SKM-1 treated with dmso at 0.1 percent for 144 hours (cell line): ENCODE measurements around the gene KIF9.
"Not testable (repeated sequence)": the region's sequence is repeated elsewhere in the genome, so short reads cannot be mapped to it uniquely, and the experiment has no call there.

Experiments
- DNase-seq: peaks from one replicate; lab custom pipeline; 2025; ENCODE audit not compliant: unreplicated experiment; lab: John Stamatoyannopoulos, UW

KIF9 gene

GRCh38 chr3:47295322-47295721 is 12.7 kb upstream of the KIF9 start:
- no peak for DNase-seq

GRCh38 chr3:47294392-47294791 is 11.8 kb upstream of the KIF9 start:
- no peak for DNase-seq

GRCh38 chr3:47293822-47294221 is 11.2 kb upstream of the KIF9 start:
- DNase-seq: no peak

- DNase-seq: not testable (repeated sequence)
Observed at GRCh38 chr3:47291754-47292420, 9.3 kb upstream of the KIF9 start.

- no peak for DNase-seq
Observed at GRCh38 chr3:47291158-47291753, 8.7 kb upstream of the KIF9 start.

GRCh38 chr3:47288966-47289910 is 6.6 kb upstream of the KIF9 start:
- peak; percentile 38 for DNase-seq

GRCh38 chr3:47283591-47284364 is 1.2 kb upstream of the KIF9 start:
- no peak for DNase-seq

- no peak for DNase-seq
Observed at GRCh38 chr3:47283193-47283537, 566 bp upstream of the KIF9 start.

- no peak for DNase-seq
Observed at GRCh38 chr3:47280519-47280918, 2.1 kb downstream of the KIF9 start.

GRCh38 chr3:47276558-47276957 is 6.0 kb downstream of the KIF9 start:
- no peak for DNase-seq

- DNase-seq: no peak
Observed at GRCh38 chr3:47274652-47275051, 7.9 kb downstream of the KIF9 start.

GRCh38 chr3:47273564-47273963 is 9.0 kb downstream of the KIF9 start:
- no peak for DNase-seq

- no peak for DNase-seq
Observed at GRCh38 chr3:47270526-47270925, 12.1 kb downstream of the KIF9 start.

- DNase-seq: no peak
Observed at GRCh38 chr3:47267490-47267824, 15.1 kb downstream of the KIF9 start.

GRCh38 chr3:47266709-47267489 is 15.7 kb downstream of the KIF9 start:
- DNase-seq: peak; percentile 78

- no peak for DNase-seq
Observed at GRCh38 chr3:47265725-47266428, 16.7 kb downstream of the KIF9 start.

- DNase-seq: no peak
Observed at GRCh38 chr3:47265008-47265407, 17.6 kb downstream of the KIF9 start.

GRCh38 chr3:47261301-47261700 is 21.3 kb downstream of the KIF9 start:
- peak; percentile 12 for DNase-seq

GRCh38 chr3:47260605-47261004 is 22.0 kb downstream of the KIF9 start:
- DNase-seq: no peak

GRCh38 chr3:47259114-47259513 is 23.5 kb downstream of the KIF9 start:
- no peak for DNase-seq
